ENCODE measurements around the gene UBE4B. TPM values are rescaled to one million over a fixed set of nuclear protein-coding genes. Genes with fewer than 3 reads are reported as not detected.

Gene UBE4B
- polyA plus RNA-seq, 3 donors = 6.0 to 34.6 (median 9.2) TPM

GRCh38 chr1:10075732-10076131, 43.0 kb downstream of the UBE4B start:
- no peak overlapping the region for H3K27ac Mint-ChIP-seq
- peaks cover 50 to 57% of the 10 kb centered on the region in 2 donors for H3K36me3 Mint-ChIP-seq
- Histone ChIP-seq H3K4me3 (replicated peaks in 1 of 3; ENCODE audit: low read depth in 2 of 3, low read length in 3 of 3) (no peak overlapping the region), H3K9me3 (replicated peaks in 1 of 2; ENCODE audit: control insufficient read depth in 1 of 2, insufficient read depth in 1 of 2, low read length in 2 of 2) (no peaks in the 10 kb centered on the region), H3K36me3 (replicated peaks in 1 of 2; ENCODE audit: control insufficient read depth in 1 of 2, insufficient read depth in 2 of 2, low read length in 2 of 2) (peaks cover 17 to 58% of the 10 kb centered on the region in 2 donors), H3K4me1 (ENCODE audit: control insufficient read depth in 1 of 2, insufficient read depth in 2 of 2, low read length in 2 of 2) (peaks cover 15 to 23% of the 10 kb centered on the region in 2 donors), H3K27ac (ENCODE audit: low read depth in 1 of 2, low read length in 2 of 2) (no peak overlapping the region), H2AFZ (ENCODE audit: insufficient read depth, low read depth, low read length, poor library complexity, severe bottlenecking) (no peak overlapping the region), H3K9ac (ENCODE audit: insufficient read depth, low read length, poor library complexity, severe bottlenecking) (no peak overlapping the region), H4K20me1 (ENCODE audit: insufficient read depth, low read length) (peaks cover 86% of the 10 kb centered on the region), H3K27me3 (ENCODE audit: control insufficient read depth in 2 of 2, insufficient read depth in 2 of 2, low read length in 2 of 2) (no peaks in the 10 kb centered on the region), H3K4me2 (replicated peaks; ENCODE audit: extremely low read depth, low read length, poor library complexity, severe bottlenecking) (no peak overlapping the region), H3K79me2 (ENCODE audit: insufficient read depth, low read length) (peaks cover 40% of the 10 kb centered on the region)
- DNase-seq = no peak
- H3K4me3 Mint-ChIP-seq = no peak overlapping the region
- peaks cover 32% of the 10 kb centered on the region for H3K4me1 Mint-ChIP-seq
- no peaks in the 10 kb centered on the region for H3K9me3 Mint-ChIP-seq
- no peak for TF ChIP-seq CTCF (IDR thresholded peaks at IDR 0.05)
- intact Hi-C loops (cut with micrococcal nuclease) = no loop called here
- peaks cover 0 to 2% (median 0%) of the 10 kb centered on the region in 3 donors for H3K27me3 Mint-ChIP-seq (ENCODE audit: low read depth in 3 of 3)
- 100% methylated on average over 2 of the region's 9 CpGs for WGBS (ENCODE audit: insufficient coverage)

- Histone ChIP-seq H3K27me3 (ENCODE audit: control insufficient read depth in 2 of 2, insufficient read depth in 2 of 2, low read length in 2 of 2) (no peaks in the 10 kb centered on the region), H4K20me1 (ENCODE audit: insufficient read depth, low read length) (peaks cover 78% of the 10 kb centered on the region), H3K79me2 (ENCODE audit: insufficient read depth, low read length) (peaks cover 28% of the 10 kb centered on the region), H3K27ac (ENCODE audit: low read depth in 1 of 2, low read length in 2 of 2) (no peak overlapping the region), H3K36me3 (replicated peaks in 1 of 2; ENCODE audit: control insufficient read depth in 1 of 2, insufficient read depth in 2 of 2, low read length in 2 of 2) (peaks cover 9 to 58% of the 10 kb centered on the region in 2 donors), H3K4me1 (ENCODE audit: control insufficient read depth in 1 of 2, insufficient read depth in 2 of 2, low read length in 2 of 2) (peaks cover 15 to 18% of the 10 kb centered on the region in 2 donors), H3K4me2 (replicated peaks; ENCODE audit: extremely low read depth, low read length, poor library complexity, severe bottlenecking) (no peak overlapping the region), H3K4me3 (replicated peaks in 1 of 3; ENCODE audit: low read depth in 2 of 3, low read length in 3 of 3) (no peak overlapping the region), H3K9me3 (replicated peaks in 1 of 2; ENCODE audit: control insufficient read depth in 1 of 2, insufficient read depth in 1 of 2, low read length in 2 of 2) (no peaks in the 10 kb centered on the region), H3K9ac (ENCODE audit: insufficient read depth, low read length, poor library complexity, severe bottlenecking) (no peak overlapping the region), H2AFZ (ENCODE audit: insufficient read depth, low read depth, low read length, poor library complexity, severe bottlenecking) (no peak overlapping the region)
- no peak for TF ChIP-seq CTCF (IDR thresholded peaks at IDR 0.05)
- Mint-ChIP-seq H3K27ac (peak overlapping the region in 4 of 7 donors; percentile 21 to 55 (median 35)), H3K36me3 (peaks cover 52 to 53% of the 10 kb centered on the region in 2 donors), H3K27me3 (ENCODE audit: low read depth in 3 of 3) (peaks cover 0 to 2% (median 0%) of the 10 kb centered on the region in 3 donors), H3K9me3 (no peaks in the 10 kb centered on the region), H3K4me3 (no peak overlapping the region), H3K4me1 (peaks cover 25% of the 10 kb centered on the region)
- 100% methylated on average over 1 of the region's 4 CpGs for WGBS (ENCODE audit: insufficient coverage)
- DNase-seq = no peak
- intact Hi-C loops (cut with micrococcal nuclease) = no loop called here
Measured at GRCh38 chr1:10078494-10078893, 45.7 kb downstream of the UBE4B start.

Measured in CD14-positive monocyte (primary cell).